ENCODE measurements around the gene CDK6.

CDK6 gene

GRCh38 chr7:92668564-92668963 lies 167.8 kb downstream of the CDK6 start:
- no peak for DNase-seq

GRCh38 chr7:92667816-92668535 lies 168.4 kb downstream of the CDK6 start:
- no peak for DNase-seq

- no peak for DNase-seq
Measured at GRCh38 chr7:92665926-92666325, 170.4 kb downstream of the CDK6 start.

GRCh38 chr7:92661651-92662050 lies 174.7 kb downstream of the CDK6 start:
- DNase-seq: no peak

- no peak for DNase-seq
Measured at GRCh38 chr7:92658671-92659070, 177.7 kb downstream of the CDK6 start.

GRCh38 chr7:92657391-92657790 lies 179.0 kb downstream of the CDK6 start:
- DNase-seq: no peak

- no peak for DNase-seq
Measured at GRCh38 chr7:92656121-92656520, 180.3 kb downstream of the CDK6 start.

GRCh38 chr7:92655346-92655884 lies 181.0 kb downstream of the CDK6 start:
- no peak for DNase-seq

GRCh38 chr7:92653136-92653535 lies 183.2 kb downstream of the CDK6 start:
- no peak for DNase-seq

- no peak for DNase-seq
Measured at GRCh38 chr7:92652536-92652935, 183.8 kb downstream of the CDK6 start.

- no peak for DNase-seq
Measured at GRCh38 chr7:92650391-92650790, 186.0 kb downstream of the CDK6 start.

GRCh38 chr7:92648067-92648466 lies 188.3 kb downstream of the CDK6 start:
- no peak for DNase-seq

GRCh38 chr7:92647652-92648051 lies 188.7 kb downstream of the CDK6 start:
- DNase-seq: no peak

- DNase-seq: no peak
Measured at GRCh38 chr7:92647011-92647625, 189.3 kb downstream of the CDK6 start.

GRCh38 chr7:92645114-92646061 lies 191.0 kb downstream of the CDK6 start:
- no peak for DNase-seq

- DNase-seq: no peak
Measured at GRCh38 chr7:92644406-92645113, 191.8 kb downstream of the CDK6 start.

GRCh38 chr7:92643821-92644220 lies 192.6 kb downstream of the CDK6 start:
- no peak for DNase-seq

- DNase-seq: peak; percentile 20
Measured at GRCh38 chr7:92641921-92642511, 194.4 kb downstream of the CDK6 start.

- DNase-seq: no peak
Measured at GRCh38 chr7:92639966-92640365, 196.4 kb downstream of the CDK6 start.

GRCh38 chr7:92639213-92639896 lies 197.0 kb downstream of the CDK6 start:
- DNase-seq: no peak

- no peak for DNase-seq
Measured at GRCh38 chr7:92636018-92636560, 200.3 kb downstream of the CDK6 start.

Data from amniotic stem cell (primary cell).